ENCODE data around the gene CREBL2.
"Not testable (repeated sequence)": the region's sequence is repeated elsewhere in the genome, so short reads cannot be mapped to it uniquely, and the experiment has no call there.

GRCh38 chr12:12645968-12646367 lies 34.3 kb downstream of the CREBL2 start:
- TF ChIP-seq CTCF (IDR thresholded peaks at IDR 0.05; ENCODE audit: insufficient read depth, low read length, poor library complexity, severe bottlenecking); EZH2phosphoT487 (conservative IDR thresholded peaks at IDR 0.05; ENCODE audit: low read length): not testable (repeated sequence)

Data from SU-DHL-6 (cell line).